ENCODE data around the gene GMPR. TPM values are rescaled to one million over a fixed set of nuclear protein-coding genes. Genes with fewer than 3 reads are reported as not detected.

The GMPR gene
- total RNA-seq, 4 donors from 2014 or later = 0.53 to 6.3 (median 1.6) TPM

DNA sequence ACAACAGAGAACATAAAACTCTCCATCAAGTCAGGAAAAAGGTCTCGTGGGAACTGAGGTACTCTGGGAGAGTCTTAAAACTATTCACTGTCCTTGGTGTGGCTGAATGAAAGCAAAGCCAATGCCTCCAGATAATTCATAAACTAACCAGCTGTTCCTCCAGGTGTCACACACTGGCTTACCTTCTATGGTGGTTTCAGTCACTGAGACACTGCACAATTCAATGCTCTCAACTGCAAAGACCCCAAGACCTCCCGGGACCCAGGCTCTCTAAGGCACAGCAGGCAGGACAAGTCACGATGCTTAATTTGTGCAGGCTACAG lies 100.8 kb downstream of the GMPR start:
- TF ChIP-seq, protein P1, sequence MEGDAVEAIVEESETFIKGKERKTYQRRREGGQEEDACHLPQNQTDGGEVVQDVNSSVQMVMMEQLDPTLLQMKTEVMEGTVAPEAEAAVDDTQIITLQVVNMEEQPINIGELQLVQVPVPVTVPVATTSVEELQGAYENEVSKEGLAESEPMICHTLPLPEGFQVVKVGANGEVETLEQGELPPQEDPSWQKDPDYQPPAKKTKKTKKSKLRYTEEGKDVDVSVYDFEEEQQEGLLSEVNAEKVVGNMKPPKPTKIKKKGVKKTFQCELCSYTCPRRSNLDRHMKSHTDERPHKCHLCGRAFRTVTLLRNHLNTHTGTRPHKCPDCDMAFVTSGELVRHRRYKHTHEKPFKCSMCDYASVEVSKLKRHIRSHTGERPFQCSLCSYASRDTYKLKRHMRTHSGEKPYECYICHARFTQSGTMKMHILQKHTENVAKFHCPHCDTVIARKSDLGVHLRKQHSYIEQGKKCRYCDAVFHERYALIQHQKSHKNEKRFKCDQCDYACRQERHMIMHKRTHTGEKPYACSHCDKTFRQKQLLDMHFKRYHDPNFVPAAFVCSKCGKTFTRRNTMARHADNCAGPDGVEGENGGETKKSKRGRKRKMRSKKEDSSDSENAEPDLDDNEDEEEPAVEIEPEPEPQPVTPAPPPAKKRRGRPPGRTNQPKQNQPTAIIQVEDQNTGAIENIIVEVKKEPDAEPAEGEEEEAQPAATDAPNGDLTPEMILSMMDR (IDR thresholded peaks at IDR 0.05) = peak in 1 of 6 experiments; percentile 22
- TF ChIP-seq POLR2A (IDR thresholded peaks at IDR 0.05) = no peak
- Histone ChIP-seq H3K4me3 (no peak overlapping the region), H3K27ac (peak overlapping the region in 1 of 4 donors; percentile 30), H3K36me3 (no peaks in the 10 kb centered on the region), H3K4me1 (peaks cover 37 to 64% (median 42%) of the 10 kb centered on the region in 3 donors), H3K9me3 (no peaks in the 10 kb centered on the region), H3K27me3 (no peaks in the 10 kb centered on the region)
- intact Hi-C loops (cut with DNase I) = loop anchor here (10.0 kb wide), 2 partner anchors 66 to 166 kb away; no protein-coding TSS in a partner anchor
- WGBS, 2 donors = 50 to 55% methylated on average over 3 of the region's 3 CpGs
- DNase-seq = no peak

DNA sequence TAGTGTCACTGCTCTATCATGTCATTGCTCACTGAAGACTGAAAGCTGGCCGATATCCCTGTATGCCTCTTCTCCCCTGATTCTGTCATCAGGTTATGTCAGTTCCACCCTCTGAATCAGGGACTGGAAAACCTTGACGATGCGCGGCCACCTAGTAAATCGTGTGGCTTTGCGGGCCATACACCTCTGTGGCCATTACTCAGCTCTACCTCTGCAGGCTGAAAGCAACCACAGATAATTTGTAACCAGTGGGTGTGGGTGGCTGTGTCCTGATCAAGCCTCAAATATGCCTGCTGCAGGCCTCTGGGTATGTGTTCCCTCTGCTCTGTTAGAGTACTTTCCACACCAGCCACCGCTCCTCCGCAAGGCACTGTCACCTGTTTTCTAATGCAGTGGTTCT lies 105.2 kb downstream of the GMPR start:
- WGBS, 2 donors = 95 to 96% methylated on average over 7 to 8 of the region's 8 CpGs
- Histone ChIP-seq H3K4me3 (no peak overlapping the region), H3K36me3 (no peaks in the 10 kb centered on the region), H3K27me3 (no peaks in the 10 kb centered on the region), H3K4me1 (peaks cover 14 to 42% (median 15%) of the 10 kb centered on the region in 3 donors), H3K9me3 (no peaks in the 10 kb centered on the region), H3K27ac (no peak overlapping the region)
- intact Hi-C loops (cut with DNase I) = no loop called here
- TF ChIP-seq, protein P1 (IDR thresholded peaks at IDR 0.05) = no peak
- TF ChIP-seq POLR2A (IDR thresholded peaks at IDR 0.05) = no peak
- DNase-seq = no peak

DNA sequence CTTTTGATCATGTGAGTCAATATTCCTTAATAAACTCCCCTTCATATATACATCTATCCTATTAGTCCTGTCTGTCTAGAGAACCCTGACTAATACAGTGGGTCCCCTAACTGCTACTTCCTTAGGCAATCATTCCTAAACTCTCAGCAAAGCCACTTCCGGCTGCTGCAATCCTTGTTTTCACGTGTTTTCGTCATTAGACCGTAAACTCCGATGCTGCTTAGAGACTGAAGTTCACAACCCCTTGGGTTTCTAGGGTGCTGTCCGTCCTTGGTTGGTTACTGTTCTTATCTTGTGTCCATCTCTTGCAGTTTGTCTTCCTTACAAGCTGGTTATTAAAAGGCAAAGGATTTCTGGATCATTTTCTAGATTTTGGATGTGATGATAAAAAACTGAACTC lies 106.4 kb downstream of the GMPR start:
- DNase-seq = no peak
- intact Hi-C loops (cut with DNase I) = no loop called here
- Histone ChIP-seq H3K27ac (peak overlapping the region in 2 of 4 donors; percentile 66 to 79), H3K36me3 (no peaks in the 10 kb centered on the region), H3K4me1 (peaks cover 10 to 31% (median 14%) of the 10 kb centered on the region in 3 donors), H3K9me3 (no peaks in the 10 kb centered on the region), H3K27me3 (no peaks in the 10 kb centered on the region), H3K4me3 (no peak overlapping the region)
- 74 to 89% methylated on average over 6 of the region's 6 CpGs for WGBS, 2 donors
- no peak for TF ChIP-seq POLR2A (IDR thresholded peaks at IDR 0.05)
- TF ChIP-seq, protein P1 (IDR thresholded peaks at IDR 0.05) = no peak

Small RNA genes within 50 kb of the gene (small RNA-seq; reads per million reads assigned to genes)
- 0 reads per million in 4 donors for gene RF00019
- 0 reads per million in 4 donors for gene RNU6-1114P

Other genes with a start within 250 kb of the GMPR start
- 10 to 100 TPM in 3 of 4 donors, 1 to 10 TPM in 1; 8.6 to 32.0 (median 17.5) TPM for gene MYLIP, start 109.5 kb upstream of the GMPR start, total RNA-seq

All from esophagus squamous epithelium (tissue), 5 donors.